GM19455 (cell line): Measurements from ENCODE around the gene THEM5.
"Not testable (repeated sequence)": the region's sequence is repeated elsewhere in the genome, so short reads cannot be mapped to it uniquely, and the experiment has no call there.

Experiments used
- ATAC-seq: cut with Tn5 transposase; IDR thresholded peaks from one replicate; pipeline ENCODE4 v1.9.1; 2021; ENCODE audit not compliant: unreplicated experiment

The THEM5 gene, protein sequence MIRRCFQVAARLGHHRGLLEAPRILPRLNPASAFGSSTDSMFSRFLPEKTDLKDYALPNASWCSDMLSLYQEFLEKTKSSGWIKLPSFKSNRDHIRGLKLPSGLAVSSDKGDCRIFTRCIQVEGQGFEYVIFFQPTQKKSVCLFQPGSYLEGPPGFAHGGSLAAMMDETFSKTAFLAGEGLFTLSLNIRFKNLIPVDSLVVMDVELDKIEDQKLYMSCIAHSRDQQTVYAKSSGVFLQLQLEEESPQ

DNA sequence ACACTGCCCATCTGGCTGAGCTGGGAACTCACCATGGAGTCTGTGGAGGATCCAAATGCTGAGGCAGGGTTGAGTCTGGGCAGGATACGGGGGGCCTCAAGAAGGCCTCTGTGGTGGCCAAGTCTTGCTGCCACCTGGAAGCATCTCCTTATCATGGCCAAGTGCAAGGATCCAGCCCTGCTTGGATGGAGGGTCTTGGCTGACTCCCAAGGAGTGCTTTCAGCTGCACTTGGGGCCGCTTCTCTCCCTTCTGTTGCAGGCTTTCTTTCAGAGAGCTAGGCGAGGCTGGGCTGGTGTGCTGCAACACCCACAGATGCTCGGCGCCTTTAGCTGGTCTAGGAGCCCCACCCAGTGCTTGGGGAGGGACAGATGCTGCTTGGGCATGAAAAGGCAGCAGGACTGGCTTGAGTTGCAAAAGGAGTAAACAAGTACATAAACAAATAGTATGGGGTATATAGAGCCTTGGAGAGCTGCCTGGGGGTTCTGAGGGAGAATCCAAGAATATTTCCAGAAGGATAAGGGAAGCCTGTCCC is at the start of gene THEM5:
Gene THEM5, minus strand, starts transcription at position 302 of the 533 bp plus-strand sequence. Its CDS starts 147 bp downstream, at position 155.
- no peak for ATAC-seq

DNA sequence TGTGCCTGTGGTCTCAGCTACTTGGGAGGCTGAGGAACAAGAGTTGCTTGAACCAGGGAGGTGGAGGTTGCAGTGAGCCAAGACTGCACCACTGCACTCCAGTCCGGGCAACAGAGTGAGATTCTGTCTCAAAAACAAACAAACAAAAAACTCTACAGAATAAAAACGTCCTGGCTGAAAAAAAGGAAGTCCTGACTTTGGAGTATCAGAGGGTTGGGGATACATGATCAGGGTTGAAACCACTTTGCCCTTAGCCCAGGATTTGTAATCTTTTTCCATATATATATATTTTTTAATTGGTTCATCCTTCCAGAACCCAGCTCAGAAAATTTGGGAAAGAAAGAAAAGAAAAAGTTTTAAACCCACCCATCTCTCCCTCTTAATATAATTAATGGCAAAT is 49.3 kb upstream of the THEM5 start:
- no peak for ATAC-seq

DNA sequence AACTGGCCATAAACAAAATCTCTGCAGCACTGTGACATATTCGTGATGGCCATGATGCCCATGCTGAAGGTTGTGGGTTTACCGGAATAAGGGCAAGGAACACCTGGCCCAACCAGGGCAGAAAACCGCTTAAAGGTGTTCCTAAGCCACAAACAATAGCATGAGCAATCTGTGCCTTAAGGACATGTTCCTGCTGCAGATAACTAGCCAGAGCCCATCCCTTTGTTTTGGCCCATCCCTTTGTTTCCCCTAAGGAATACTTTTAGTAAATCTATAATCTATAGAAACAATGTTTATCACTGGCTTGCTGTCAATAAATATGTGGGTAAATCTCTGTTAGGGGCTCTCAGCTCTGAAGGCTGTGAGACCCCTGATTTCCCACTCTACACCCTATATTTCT is 47.3 kb upstream of the THEM5 start:
- not testable (repeated sequence) for ATAC-seq

DNA sequence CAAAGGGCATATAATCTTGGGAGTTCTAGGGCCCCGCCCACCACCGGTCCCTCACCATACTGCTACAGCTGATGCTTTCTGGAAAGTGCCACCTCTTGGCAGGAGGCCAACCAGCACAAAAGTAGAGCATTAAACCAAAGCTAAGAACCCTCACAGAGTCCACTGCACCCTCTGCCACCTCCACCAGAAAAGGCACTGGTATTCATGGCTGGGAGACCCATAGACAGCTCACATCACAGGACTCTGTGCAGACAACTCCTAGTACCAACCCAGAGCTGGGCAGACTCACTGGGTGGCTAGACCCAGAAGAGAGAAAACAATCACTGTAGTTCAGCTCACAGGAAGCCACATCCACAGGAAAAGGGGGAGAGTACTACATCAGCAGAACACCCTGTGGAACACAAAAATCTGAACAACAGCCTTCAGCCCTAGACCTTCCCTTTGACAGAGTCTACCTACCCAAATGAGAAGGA is 45.0 kb upstream of the THEM5 start:
- no peak for ATAC-seq

DNA sequence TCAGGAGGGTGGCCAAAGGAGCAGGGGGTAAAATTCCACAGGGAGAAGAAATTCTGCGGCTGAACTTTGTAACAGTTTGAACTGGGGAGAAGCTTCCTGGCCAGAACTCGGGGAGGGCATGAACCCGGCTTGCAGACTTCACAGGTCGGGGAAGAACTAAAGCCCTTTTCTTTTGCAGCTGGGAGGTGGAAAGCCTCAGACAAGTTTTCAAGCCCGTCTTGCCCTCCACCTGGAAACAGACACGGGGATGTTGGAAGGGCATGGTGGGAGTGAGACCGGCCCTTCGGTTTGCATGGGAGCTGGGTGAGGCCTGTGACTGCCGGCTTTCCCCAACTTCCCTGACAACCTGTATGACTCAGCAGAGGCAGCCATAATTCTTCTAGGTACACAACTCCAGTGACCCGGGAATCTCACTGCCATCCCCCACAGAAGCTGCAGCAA is 44.5 kb upstream of the THEM5 start:
- no peak for ATAC-seq

DNA sequence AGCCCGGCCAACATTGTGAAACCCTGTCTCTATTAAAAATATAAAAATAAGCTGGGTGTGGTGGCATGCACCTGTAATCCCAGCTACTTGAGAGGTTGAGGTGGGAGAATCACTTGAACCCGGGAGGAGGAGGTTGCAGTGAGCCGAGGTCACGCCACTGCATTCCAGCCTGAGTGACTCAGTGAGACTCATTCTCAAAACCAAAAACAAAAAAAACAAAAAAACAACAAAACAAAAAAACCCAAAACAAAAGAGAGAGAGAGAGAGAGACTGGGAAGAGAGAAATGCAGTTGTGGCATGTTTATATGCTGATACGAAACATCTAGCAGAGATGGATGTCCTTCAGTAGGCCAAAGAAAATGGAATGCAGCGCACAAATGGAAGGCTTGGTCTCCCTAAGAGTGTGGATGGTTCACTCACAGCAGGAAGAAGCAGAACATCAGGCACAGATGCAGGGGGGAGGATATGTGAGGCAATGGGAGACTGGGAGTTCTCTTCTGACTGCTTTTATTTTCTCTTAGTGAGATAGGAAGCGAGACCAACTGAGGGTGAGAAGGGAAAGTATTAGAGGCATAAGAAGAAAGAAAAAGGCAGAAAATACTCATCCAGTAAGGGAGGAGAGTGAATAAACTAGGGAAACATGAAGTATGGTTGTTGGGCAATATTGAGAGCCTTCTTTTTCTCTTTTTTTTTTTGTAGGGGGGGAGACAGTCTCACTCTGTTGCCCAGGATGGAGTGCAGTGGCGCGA is 39.8 kb upstream of the THEM5 start:
- ATAC-seq, result no peak

DNA sequence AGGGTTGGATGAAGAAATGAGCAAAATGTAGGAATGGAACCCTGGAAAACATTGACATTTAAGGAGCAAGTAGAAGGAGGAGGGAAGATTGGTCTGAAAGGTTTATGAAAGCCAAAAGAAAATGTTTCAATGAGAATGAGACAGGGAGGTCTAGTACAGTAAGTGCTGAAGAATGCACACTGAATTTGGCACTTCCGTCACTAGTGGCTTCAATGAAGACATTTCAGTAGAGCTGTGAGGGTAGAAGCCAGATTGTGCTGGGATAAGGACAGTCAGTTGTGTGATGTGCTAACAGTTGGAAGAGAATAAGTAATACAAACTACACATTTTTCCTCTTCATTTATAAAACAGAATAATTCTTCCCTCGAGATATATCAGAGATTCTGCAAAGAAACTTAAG is 38.7 kb upstream of the THEM5 start:
- no peak for ATAC-seq

DNA sequence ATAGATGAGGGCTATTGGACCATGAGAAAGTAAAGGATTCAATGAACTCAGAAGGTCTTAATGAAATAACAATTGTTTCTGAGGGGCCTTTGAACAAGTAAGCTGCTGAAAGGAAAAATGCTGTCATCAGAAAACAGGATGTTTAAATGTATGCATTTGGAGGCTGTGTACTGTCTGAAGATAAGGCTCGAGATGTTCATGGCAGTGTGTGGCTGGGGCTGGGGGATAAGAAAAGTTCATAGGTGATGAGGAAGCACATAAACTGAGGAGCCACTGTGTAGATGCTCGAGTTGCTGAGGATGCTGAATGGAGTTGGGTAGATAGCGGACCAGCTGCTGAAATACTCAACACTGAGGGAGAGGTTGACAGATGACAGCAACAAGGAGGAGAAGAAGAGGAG is 38.0 kb upstream of the THEM5 start:
- ATAC-seq, result no peak

DNA sequence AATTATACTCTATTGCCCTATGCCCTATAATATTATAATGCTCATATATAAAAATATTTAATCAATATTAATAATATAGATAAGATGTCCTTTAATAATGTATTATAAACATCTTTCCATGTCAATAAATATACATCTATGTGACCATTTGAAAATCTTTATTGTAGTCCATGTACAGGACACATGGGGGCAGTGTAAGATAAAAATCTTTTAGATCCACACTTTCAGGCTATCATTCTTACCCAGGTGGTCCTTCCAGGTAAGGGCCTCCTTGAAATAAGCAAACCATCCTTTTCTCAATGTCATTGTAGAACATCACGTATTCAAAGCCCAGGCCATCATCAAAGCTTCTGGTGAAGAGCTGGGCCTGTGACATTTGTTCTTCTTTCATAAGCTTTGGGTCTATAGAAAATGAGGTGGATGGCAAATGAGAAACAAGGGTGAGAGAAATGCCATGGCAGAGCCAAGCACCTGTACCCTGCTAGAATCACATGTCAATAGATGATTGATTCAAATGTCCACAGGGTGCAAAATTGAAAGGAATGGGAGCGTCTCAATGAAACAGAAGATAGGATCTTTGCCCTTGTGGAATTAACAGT is 35.6 kb upstream of the THEM5 start:
- ATAC-seq, result no peak

DNA sequence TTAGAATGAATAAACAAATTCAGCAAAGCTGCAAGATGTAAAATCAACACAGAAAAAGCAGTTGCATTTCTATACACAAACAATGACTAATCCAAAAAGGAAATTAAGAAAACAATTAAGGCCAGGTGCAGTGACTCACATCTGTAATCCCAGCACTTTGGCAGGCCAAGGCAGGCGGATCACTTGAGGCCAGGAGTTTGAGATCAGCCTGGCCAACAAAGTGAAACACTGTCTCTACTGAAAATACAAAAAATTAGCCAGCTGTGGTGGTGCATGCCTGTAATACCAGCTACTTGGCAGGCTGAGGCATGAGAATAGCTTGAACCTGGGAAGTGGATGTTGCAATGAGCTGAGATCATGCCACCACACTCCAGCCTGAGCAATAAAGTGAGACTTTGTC is 33.5 kb upstream of the THEM5 start:
- no peak for ATAC-seq

DNA sequence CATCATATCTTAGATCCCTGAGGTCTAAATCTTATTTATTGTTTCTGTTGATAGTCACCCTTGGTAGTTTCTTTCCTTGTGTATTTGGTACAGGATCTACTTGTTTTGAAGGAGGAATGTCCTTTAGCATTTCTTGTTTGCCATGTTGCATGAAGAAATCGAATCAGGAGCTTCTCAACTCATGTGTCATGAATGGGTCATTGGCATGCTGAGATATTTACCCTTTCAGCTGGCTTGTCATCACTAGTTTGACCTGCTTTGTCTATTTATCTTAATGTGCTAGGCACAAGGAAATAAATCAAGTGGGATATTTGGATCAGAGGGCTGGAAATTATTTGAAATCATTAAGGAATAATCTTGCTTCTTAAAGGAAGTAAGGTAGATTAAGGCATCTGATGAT is 32.0 kb upstream of the THEM5 start:
- ATAC-seq, result no peak

DNA sequence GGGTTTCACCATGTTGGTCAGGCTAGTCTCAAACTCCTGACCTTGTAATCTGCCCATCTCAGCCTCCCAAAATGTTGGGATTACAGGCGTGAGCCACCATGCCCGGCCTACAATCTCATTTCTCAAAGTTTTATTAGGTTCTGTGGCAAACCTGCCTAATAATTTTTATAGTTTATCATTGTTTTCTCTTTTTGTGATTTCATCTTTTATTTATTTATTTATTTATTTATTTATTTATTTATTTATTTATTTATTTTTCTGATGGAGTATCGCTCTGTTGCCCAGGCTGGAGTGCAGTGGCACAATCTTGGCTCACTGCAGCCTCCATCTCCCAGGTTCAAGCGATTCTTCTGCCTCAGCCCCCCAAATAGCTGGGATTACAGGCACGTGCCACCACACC is 31.4 kb upstream of the THEM5 start:
- not testable (repeated sequence) for ATAC-seq

DNA sequence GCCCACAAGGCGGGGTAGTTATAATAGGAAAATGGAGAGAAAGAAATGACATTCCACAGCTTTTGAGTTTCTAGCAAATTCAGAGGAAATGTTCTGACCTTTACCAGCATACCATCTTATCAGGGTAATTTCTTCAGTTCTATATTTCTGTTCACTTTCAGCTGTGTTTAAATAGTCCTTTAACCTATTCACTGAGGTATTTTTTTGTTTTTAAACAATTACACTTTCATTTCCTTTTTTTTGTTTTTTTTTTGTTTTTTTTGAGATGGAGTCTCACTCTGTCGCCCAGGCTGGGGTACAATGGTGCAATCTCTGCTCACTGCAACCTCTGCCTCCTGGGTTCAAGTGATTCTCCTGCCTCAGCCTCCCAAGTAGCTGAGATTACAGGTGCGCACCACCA is 30.9 kb upstream of the THEM5 start:
- ATAC-seq, result not testable (repeated sequence)

DNA sequence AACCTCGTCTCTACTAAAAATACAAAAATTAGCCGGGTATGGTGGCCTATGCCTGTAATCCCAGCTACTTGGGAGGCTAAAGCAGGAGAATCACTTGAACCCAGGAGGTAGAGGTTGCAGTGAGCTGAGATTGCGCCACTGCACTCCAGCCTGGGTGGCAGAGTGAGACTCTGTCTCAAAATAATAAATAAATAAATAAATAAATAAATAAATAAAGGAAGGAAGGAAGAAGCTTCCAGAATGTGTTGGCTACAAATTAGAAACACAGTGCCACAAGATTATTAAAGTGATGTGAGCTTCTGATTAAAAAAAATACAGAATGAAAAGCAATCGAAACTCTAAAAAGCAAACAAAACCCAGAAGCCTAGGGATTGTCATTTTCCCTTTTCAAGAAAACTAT is 30.4 kb upstream of the THEM5 start:
- not testable (repeated sequence) for ATAC-seq

DNA sequence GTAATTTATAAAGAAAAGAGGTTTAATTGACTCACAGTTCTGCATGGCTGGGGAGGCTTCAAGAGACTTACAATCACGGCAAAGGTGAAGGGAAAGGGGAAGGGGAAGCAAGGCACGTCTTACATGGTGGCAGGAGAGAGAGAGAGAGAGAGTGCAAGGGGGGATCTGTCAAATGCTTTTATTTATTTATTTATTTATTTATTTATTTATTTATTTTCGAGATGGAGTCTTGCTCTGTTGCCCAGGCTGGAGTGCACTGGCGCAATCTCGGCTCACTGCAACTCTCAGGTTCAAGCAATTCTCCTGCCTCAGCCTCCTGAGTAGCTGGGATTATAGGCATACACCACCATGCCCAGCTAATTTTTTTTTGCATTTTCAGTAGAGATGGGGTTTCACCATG is 29.4 kb upstream of the THEM5 start:
- not testable (repeated sequence) for ATAC-seq

DNA sequence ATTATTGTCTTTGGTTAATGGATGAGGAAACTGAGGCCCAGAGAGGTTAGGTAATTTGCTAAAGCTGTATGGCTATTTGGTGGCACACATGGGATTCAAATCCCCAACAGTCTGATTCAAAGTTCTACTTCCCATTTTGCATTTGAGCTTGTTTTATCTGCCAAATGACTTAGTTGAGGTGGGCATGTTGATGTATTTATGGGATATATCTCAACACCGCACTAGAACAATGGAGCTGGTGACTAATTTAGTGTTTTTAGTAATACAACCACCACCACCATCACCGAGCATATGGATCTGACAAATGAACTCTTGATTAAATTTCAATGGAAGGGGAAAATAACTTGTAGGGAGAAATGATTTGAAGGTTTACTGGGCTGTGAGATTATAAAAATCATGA is 29.0 kb upstream of the THEM5 start:
- ATAC-seq, result no peak

DNA sequence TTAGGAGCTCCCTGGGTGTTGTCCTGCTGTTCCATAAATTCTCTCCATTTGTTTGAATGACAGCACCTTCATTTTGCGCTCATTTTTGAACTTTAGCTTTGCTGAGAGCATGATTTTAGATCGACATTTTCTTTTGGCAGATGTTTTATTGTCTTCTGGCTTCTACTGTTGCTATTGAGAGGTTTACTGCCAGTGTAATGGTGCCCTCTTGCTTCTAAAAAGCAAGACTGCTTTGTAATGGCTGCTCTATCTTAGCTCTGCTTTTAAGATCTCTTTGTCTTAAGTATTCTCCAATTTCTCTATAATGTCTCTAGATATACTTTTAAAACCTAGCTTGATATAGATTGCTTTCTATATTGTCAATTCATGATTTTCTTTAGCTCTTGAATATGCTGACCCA is 28.0 kb upstream of the THEM5 start:
- no peak for ATAC-seq

DNA sequence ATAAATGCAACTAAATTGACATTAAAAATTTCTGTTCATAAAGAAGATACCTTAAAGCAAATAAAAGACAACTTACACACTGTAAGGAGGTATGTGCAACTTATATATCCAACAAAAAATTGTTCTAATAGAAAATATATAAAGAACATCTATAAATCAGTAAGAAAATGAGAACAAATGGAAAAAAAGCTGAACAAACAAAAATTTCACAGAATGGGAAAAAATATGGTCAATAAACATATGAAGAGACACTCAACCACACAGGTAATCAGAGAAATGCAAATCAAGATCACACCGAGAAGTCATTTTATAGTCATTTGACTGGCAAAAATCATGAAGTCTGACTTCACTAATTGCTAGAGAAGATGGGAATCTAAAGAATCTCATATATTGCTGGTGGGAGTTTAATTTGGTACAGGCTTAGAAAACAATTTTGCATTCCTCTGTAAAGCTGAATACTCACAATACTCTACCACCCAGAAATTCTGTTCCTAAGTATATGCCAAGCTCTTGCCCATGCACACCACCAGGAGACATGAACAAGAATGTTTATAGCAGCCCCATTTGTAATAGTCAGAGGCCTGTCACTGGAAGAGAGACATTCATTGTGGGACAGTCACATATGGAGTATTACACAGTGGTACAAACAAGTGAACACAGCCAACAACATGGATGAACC is 22.0 kb upstream of the THEM5 start:
- ATAC-seq, result no peak

DNA sequence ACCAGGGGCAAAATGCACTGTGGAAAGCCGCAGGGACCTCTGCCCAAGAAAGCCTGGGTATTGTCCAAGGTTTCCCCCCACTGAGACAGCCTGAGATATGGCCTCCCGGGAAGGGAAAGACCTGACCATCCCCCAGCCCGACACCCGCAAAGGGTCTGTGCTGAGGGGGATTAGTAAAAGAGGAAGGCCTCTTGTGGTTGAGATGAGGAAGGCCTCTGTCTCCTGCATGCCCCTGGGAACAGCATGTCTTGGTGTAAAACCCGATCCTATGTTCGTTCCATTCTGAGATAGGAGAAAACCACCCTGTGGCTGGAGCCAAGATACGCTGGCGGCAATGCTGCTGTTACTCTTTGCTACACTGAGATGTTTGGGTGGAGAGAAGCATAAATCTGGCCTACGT is 19.3 kb upstream of the THEM5 start:
- ATAC-seq, result not testable (repeated sequence)

DNA sequence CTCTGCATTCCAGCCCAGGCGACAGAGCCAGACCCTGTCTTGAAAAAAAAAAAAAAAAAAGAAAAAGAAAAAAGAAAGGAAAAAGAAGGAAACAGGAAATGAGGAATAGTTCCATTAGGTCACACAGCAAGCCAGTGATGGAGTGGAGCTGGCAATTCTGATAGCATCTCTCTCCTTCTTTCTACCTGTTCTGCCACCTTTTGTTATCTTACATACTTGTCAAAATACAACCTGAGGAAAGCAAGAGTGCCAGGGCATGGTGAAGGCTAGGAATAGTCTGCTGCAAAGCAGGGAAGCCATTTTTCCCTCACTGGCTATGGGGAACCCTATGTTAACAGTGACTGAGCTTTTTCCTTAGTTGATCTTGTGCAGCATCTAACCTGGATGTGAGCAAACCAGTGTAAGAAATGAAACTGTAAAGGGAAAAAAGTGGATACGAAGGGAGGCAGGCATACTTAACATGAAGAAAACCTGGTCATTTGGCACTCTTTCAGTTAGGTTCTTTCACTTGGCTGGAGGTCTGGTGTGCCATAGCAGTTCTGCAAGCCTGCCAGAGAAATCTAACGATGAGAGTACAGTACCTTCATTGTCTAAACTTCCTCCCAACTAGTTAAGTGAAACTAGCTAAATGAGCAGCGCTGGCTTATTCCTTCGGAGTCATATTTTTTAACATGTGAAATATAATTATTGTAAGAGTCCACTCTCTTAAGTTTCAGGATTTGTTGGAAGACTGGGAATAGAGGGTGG is 17.9 kb upstream of the THEM5 start:
- ATAC-seq, result no peak

DNA sequence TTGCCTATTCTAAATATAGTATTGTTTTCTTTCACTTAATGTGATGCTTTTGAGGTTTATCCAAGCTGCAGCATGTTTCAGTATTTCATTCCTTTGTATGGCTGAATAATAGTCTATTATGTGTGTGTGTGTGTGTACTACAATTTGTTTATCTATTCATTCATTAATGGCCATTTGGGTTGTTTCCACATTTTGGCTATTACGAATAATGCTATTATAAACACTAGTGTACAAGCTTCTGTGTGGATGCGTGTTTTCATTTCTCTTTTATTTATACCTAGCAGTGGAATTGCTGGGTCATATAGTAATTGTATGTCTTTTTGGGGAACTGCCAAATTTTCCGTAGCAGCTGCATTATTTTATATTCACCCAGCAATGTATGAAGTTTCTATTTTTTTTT is 15.0 kb upstream of the THEM5 start:
- ATAC-seq, result no peak
